Endothelial cell of umbilical vein (primary cell): Measurements from ENCODE around the gene CUL5. TPM values are rescaled to one million over a fixed set of nuclear protein-coding genes. Genes with fewer than 3 reads are reported as not detected.

ENCODE experiments used
- BruUV-seq: library from RNA; stranded (reverse); fragments of 400-500 nt; replicated peaks from 2 replicates; lab custom pipeline; 2021; lab: Mats Ljungman, UMichigan
- CTCF ChIA-PET: fragments of 300-600, 350-600 bp; sonication (Branson Sonifier 250); formaldehyde crosslinking; loops from one replicate; lab custom pipeline; 2021; ENCODE audit warnings: antibody characterized with exemption, inconsistent platforms; lab: Charles Lee
- POLR2A ChIA-PET: fragments of 300-600, 350-600 bp; sonication (Branson Sonifier 250); formaldehyde crosslinking; loops from one replicate; lab custom pipeline; 2021; ENCODE audit warnings: antibody characterized with exemption, inconsistent platforms; lab: Charles Lee
- DNase-seq: peaks from one replicate; pipeline ENCODE4 v3.0.0-alpha.2; 2011; ENCODE audit warnings: low read depth, low spot score
- FAIRE-seq: peaks from 2 replicates; lab custom pipeline; 2011; peaks lifted over from hg19 to GRCh38; lab: Jason Lieb, UNC
- H2AFZ ChIP-seq: 2 replicates; pipeline ENCODE4 v1.6.0; 2012; ENCODE audit warnings: low read depth, low read length, control low read depth, inconsistent platforms
- H3K27ac ChIP-seq: 2 replicates; pipeline ENCODE4 v1.5.1; 2011; ENCODE audit warnings: low read depth, mild to moderate bottlenecking, control low read depth, low read length, moderate library complexity; ENCODE audit not compliant: insufficient read depth
- H3K27me3 ChIP-seq, 2 experiments: 2 replicates each; pipeline versions ENCODE4 v1.6.0 to v1.6.1; 2011; ENCODE audit warnings: low read length in 2 of 2, mixed read lengths in 1 of 2; ENCODE audit not compliant: control insufficient read depth in 2 of 2, insufficient read depth in 2 of 2
- H3K36me3 ChIP-seq, 2 experiments: 2 replicates in 1 of 2; 3 replicates in 1 of 2; pipeline ENCODE4 v1.5.1; 2011; ENCODE audit warnings: low read length in 2 of 2, mild to moderate bottlenecking in 1 of 2, moderate library complexity in 1 of 2; ENCODE audit not compliant: control insufficient read depth in 2 of 2, insufficient read depth in 2 of 2; ENCODE audit errors: extremely low read depth in 1 of 2
- H3K4me1 ChIP-seq: 3 replicates; pipeline ENCODE4 v1.5.1; 2011; ENCODE audit warnings: mild to moderate bottlenecking, low read length; ENCODE audit not compliant: control insufficient read depth, insufficient read depth; ENCODE audit errors: extremely low read depth
- H3K4me2 ChIP-seq: 2 replicates; pipeline ENCODE4 v1.6.1; 2011; ENCODE audit warnings: low read length, control low read depth, mixed read lengths; ENCODE audit not compliant: insufficient read depth
- H3K4me3 ChIP-seq, 3 experiments: fragments of 200-600 bp in 1 of 3; sonication (generic), shearing (Covaris generic) in 1 of 3; replicated peaks in 1 of 3; 2 replicates each; pipeline ENCODE4 v1.5.1; 2011 to 2016; ENCODE audit warnings: control low read depth in 3 of 3, low read length in 3 of 3, mild to moderate bottlenecking in 2 of 3, inconsistent platforms in 1 of 3, low read depth in 1 of 3, moderate library complexity in 1 of 3; ENCODE audit not compliant: insufficient read depth in 1 of 3
- H3K79me2 ChIP-seq: 2 replicates; pipeline ENCODE4 v1.6.0; 2012; ENCODE audit warnings: low read length, inconsistent platforms; ENCODE audit not compliant: control insufficient read depth, insufficient read depth
- H3K9ac ChIP-seq: replicated peaks from 2 replicates; pipeline ENCODE3; 2011; ENCODE audit warnings: low read length, control low read depth; ENCODE audit not compliant: insufficient read depth; ENCODE audit errors: extremely low read depth
- H3K9me1 ChIP-seq: replicated peaks from 3 replicates; pipeline ENCODE4 v1.6.0; 2011; ENCODE audit warnings: mild to moderate bottlenecking, low read length; ENCODE audit not compliant: control insufficient read depth, insufficient read depth; ENCODE audit errors: extremely low read depth
- H3K9me3 ChIP-seq: replicated peaks from 2 replicates; pipeline ENCODE4 v1.5.1; 2012; ENCODE audit warnings: low read length, inconsistent platforms; ENCODE audit not compliant: control insufficient read depth, insufficient read depth
- H4K20me1 ChIP-seq: replicated peaks from 2 replicates; pipeline ENCODE3; 2011; ENCODE audit warnings: mild to moderate bottlenecking, low read length; ENCODE audit not compliant: control insufficient read depth, insufficient read depth; ENCODE audit errors: extremely low read depth
- EZH2 ChIP-seq: IDR thresholded peaks from 2 replicates; pipeline ENCODE4 v1.6.1; 2012; ENCODE audit warnings: borderline replicate concordance, low read depth, mild to moderate bottlenecking, moderate library complexity, low read length, inconsistent platforms; ENCODE audit not compliant: severe bottlenecking
- FOS ChIP-seq: IDR thresholded peaks from 2 replicates; pipeline ENCODE4 v1.6.1; 2011; ENCODE audit warnings: mild to moderate bottlenecking, low read length, moderate library complexity, borderline replicate concordance; ENCODE audit not compliant: insufficient read depth
- GATA2 ChIP-seq: IDR thresholded peaks from 2 replicates; pipeline ENCODE4 v1.7.0; 2011; ENCODE audit warnings: low read depth, mild to moderate bottlenecking, moderate library complexity, mixed read lengths, low read length; ENCODE audit not compliant: insufficient read length, insufficient read depth
- JUN ChIP-seq: IDR thresholded peaks from 2 replicates; pipeline ENCODE4 v1.6.1; 2011; ENCODE audit warnings: borderline replicate concordance, low read depth; ENCODE audit not compliant: insufficient read length, insufficient read depth
- MYC ChIP-seq: IDR thresholded peaks from one replicate; pipeline ENCODE4 v1.6.1; 2011; ENCODE audit warnings: mild to moderate bottlenecking, low read depth, low read length
- POLR2A ChIP-seq: IDR thresholded peaks from 2 replicates; pipeline ENCODE4 v1.6.1; 2012; ENCODE audit warnings: low read depth, mild to moderate bottlenecking, control low read depth, low read length
- POLR2AphosphoS5 ChIP-seq: IDR thresholded peaks from 2 replicates; pipeline ENCODE4 v1.6.1; 2012; ENCODE audit warnings: low read depth, mild to moderate bottlenecking, control low read depth, low read length, moderate library complexity; ENCODE audit not compliant: insufficient read depth
- dilution Hi-C: fragments of 300-500 bp; cut with MboI; formaldehyde crosslinking; loops from one replicate; pipeline ENCODE4 v1.15.0; 2019; ENCODE audit warnings: low sequenced_read_pairs; ENCODE audit not compliant: extremely low pct_ligation_motif_present
- intact Hi-C: fragments of 100-400 bp; cut with micrococcal nuclease; formaldehyde crosslinking; loops from one replicate; pipeline ENCODE4 v1.10.0; 2022
- polyA plus RNA-seq, 4 experiments: library from polyadenylated mRNA; depleted of rRNA in 3 of 4; stranded (reverse) in 3 of 4; unstranded in 1 of 4; fragments of >200 nt; gene quantifications; 2 replicates each; pipeline versions ENCODE4 v1.2.1 to v1.2.3, GENCODE V29; 2011 to 2012; ENCODE audit warnings: missing spikeins in 1 of 4
- total RNA-seq: library from RNA; stranded (reverse); gene quantifications from 2 replicates; pipeline ENCODE4 v1.2.3, GENCODE V29; 2021
- TF ChIP-seq, protein P1 (sequence below), 2 donors: IDR thresholded peaks; 1 replicate in 1 of 2; 2 replicates in 1 of 2; pipeline ENCODE4 v1.5.1; 2011; ENCODE audit warnings: low read length in 2 of 2, mild to moderate bottlenecking in 2 of 2, moderate library complexity in 2 of 2, control low read depth in 1 of 2, inconsistent platforms in 1 of 2, low read depth in 1 of 2; ENCODE audit not compliant: insufficient read depth in 1 of 2; ENCODE audit errors: extremely low read depth in 1 of 2
- TF ChIP-seq, protein P2 (sequence below): IDR thresholded peaks from 2 replicates; pipeline ENCODE4 v1.6.1; 2011; ENCODE audit not compliant: insufficient read depth, insufficient read length

CUL5 gene
- total and polyA plus RNA-seq, 2 donors (not counting 3 experiments of a cell fraction or from before 2014, with no cell fraction given): 9.9 to 36.6 TPM

GRCh38 chr11:108111126-108111525 lies 102.4 kb downstream of the CUL5 start:
- DNase-seq (no peak), FAIRE-seq (no peak)
- Histone ChIP-seq H3K9me1 (no peaks in the 10 kb centered on the region), H3K4me1 (no peaks in the 10 kb centered on the region), H3K27me3 (no peaks in the 10 kb centered on the region), H3K27ac (no peak overlapping the region), H3K9me3 (no peaks in the 10 kb centered on the region), H3K9ac (no peak overlapping the region), H4K20me1 (no peaks in the 10 kb centered on the region), H3K4me3 (no peak overlapping the region), H3K4me2 (no peak overlapping the region), H2AFZ (no peak overlapping the region), H3K79me2 (no peaks in the 10 kb centered on the region), H3K36me3 (no peaks in the 10 kb centered on the region)
- TF ChIP-seq GATA2 (no peak), JUN (no peak), EZH2 (no peak), POLR2AphosphoS5 (no peak), FOS (no peak), POLR2A (no peak), MYC (no peak)
- TF ChIP-seq, protein P1, sequence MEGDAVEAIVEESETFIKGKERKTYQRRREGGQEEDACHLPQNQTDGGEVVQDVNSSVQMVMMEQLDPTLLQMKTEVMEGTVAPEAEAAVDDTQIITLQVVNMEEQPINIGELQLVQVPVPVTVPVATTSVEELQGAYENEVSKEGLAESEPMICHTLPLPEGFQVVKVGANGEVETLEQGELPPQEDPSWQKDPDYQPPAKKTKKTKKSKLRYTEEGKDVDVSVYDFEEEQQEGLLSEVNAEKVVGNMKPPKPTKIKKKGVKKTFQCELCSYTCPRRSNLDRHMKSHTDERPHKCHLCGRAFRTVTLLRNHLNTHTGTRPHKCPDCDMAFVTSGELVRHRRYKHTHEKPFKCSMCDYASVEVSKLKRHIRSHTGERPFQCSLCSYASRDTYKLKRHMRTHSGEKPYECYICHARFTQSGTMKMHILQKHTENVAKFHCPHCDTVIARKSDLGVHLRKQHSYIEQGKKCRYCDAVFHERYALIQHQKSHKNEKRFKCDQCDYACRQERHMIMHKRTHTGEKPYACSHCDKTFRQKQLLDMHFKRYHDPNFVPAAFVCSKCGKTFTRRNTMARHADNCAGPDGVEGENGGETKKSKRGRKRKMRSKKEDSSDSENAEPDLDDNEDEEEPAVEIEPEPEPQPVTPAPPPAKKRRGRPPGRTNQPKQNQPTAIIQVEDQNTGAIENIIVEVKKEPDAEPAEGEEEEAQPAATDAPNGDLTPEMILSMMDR (IDR thresholded peaks at IDR 0.05; ENCODE audit: extremely low read depth in 1 of 2, insufficient read depth in 1 of 2, low read depth in 1 of 2, low read length in 2 of 2): no peak
- TF ChIP-seq, protein P2, sequence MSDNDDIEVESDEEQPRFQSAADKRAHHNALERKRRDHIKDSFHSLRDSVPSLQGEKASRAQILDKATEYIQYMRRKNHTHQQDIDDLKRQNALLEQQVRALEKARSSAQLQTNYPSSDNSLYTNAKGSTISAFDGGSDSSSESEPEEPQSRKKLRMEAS: no peak
- dilution Hi-C loops (no loop called here), intact Hi-C loops (loop anchor here (10.0 kb wide), 1 partner anchor 1584 kb away; no protein-coding TSS in a partner anchor)
- CTCF ChIA-PET: no interaction called here
- POLR2A ChIA-PET: no interaction called here
- BruUV-seq: no TSS peak
